Measurements from ENCODE around the gene FAM120B.
"Not testable (repeated sequence)": the region's sequence is repeated elsewhere in the genome, so short reads cannot be mapped to it uniquely, and the experiment has no call there.

Gene FAM120B

DNA sequence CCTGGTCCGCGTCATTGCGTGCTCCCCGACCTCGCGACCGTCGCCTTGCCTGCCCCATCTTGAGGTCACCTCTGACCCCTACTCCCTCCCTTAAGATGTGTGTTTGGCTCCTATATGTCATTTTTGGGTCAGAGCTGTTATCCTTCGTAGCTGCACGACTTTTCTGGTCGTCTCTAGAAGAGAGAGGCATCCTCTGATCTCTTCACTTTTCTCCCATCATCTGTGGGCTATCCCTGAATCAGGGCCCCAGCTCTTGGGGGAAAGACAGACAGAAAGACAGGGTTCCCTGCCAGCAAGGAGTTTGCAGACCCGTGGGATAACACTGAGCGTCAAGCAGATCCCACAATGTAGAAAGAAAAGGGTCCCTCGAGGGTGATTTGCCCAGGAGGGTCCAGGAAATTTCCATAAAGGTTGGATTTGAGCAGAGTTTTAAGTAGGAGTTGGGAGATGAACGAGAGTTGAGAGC, 555 bp downstream of the FAM120B start:
- DNase-seq: no peak

DNA sequence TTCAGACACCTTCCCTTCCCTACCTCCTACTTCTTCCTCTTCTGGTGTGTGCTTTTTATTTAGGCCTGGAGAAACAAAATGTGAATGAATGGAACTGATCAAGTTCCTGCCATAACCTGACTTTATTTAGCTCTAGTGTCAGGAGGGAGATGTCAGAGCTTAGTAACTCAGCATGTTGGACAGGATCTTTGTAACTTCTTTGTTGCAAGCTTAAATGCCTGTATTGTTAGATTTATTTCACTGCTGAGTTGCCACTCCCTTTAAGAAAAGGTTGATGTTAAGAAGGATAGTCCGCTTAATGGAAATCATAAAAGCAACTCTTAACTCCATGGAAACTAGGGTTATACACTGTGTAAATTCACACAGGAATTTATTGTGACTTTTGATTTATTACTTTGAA, 2.2 kb downstream of the FAM120B start:
- DNase-seq: no peak

DNA sequence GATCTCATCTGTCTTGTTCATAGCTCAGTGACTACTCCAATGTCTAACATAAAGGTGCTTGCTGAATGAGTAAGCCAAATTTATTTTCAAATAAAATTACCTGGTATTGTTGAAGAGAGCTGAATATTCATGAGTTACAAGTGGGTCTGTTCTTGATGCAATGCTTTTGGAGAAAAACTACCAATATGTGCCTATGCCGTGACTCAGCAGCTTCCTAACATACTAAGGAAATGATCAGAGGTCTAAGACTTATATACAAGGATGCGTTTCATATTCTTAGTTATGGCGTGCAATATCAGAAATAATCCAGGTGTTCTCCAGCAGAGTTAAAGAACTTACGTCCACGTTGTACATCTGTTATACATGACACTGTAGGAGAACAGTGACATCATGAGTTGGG, 5.1 kb downstream of the FAM120B start:
- DNase-seq: no peak

DNA sequence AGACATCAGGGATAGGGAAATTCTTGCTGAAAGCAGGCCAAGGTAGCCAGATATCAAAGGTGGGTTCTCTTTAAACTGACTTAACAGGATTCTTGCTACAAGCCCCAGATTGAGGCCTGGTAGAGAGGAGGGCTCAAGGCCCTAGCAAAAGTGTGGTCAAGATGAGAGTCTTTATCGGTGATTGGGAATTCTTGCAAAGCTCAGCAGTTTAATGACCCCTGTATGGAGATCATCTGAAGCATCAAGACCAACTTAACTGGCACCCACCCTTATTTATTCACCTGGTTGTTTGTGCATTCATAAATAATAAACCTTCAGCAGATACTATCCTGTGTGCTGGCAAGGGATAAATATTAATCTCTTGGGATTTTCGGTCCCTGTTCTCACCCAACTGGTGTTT, 6.3 kb downstream of the FAM120B start:
- DNase-seq: no peak

DNA sequence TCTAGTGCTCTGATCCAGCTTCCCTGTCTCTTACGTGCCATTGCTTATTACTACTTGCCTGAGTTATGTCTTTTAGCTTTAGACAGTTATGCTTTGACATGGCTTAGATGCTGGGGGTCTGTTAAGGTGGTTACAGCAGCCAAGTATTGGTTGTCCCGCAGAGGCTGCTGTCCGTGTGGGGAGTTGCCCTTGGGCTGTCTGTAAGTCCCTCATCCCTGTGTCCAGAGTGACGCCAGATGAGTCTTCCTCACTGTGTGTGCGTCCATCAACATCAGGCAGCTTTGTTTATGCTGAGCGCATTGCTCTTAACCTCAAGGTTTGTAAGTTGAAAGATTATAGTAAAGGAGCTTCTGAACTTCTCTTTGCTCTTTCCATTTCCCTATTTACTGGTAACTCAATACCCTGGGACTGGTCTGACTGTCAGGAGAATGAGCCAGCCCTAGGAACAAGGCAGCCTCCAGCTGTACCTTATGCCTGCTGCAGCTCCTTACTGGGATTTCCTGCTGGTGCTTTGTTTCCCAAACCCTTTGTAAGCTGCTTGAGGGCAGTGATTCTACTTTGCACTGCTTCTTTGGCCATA, 7.2 kb downstream of the FAM120B start:
- no peak for DNase-seq

DNA sequence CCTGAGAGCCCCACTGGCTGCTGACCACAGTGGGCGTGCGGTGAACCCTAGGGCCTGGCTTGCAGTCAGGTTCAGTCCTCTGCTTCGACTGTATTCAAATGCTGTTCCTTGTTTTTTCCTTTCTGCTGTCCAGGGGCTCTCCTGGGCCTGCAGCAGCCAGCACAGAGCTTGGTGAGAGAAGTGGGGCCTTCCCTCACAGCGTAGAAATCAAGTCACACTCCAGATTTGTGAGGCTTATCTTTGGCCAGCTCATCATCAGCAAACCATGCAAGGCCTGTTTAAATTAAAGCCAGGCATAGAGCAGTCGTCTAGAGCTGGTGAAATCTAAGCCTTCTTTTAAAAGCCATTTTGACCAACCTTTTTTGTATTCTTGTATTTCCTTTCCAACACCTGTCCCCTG, 8.4 kb downstream of the FAM120B start:
- DNase-seq: no peak

DNA sequence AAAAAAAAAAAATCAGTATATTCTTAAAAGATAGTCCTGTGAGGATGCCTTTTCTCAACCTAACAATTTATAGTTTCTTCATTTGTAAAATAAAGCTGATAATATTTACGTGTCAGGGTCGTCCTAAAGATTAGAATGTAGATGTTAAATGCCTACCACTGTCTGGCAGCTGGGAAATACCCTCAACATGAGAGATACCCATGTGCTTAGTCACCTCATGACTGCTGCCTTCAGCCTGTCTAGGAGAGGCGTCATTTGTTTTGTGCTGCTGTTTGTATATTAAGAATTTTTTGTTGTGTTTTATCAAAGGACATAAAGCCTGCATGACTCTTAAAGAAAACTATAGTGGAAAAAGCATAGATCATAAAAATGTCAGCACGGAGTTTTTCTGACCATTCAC, 9.5 kb downstream of the FAM120B start:
- DNase-seq: no peak

DNA sequence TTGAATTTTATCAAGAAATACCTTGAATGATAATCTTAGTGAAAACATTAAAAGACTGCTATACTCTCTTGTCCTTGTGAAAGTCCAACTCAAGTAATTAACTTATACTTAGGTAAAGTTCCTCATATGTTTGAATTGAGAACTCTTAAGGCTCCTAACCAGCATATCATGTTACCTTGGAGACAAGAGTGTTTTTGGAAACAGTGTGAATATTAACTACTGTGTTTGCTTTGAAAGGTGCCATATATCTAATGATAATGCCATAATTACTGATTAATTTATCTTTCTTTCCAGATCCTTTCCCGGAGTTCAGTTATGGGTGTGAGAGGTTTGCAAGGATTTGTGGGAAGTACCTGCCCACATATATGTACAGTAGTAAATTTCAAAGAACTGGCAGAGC, 10.5 kb downstream of the FAM120B start:
- no peak for DNase-seq

DNA sequence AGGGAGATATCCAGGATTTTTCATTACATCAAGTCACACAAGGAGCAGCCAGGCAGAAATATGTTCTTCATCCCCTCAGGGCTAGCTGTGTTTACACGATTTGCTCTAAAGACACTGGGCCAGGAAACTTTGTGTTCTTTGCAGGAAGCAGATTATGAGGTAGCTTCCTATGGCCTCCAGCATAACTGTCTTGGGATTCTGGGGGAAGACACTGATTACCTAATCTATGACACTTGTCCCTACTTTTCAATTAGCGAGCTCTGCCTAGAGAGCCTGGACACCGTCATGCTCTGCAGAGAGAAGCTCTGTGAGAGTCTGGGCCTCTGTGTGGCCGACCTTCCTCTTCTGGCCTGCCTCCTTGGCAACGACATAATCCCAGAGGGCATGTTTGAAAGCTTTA, 11.2 kb downstream of the FAM120B start:
- no peak for DNase-seq

DNA sequence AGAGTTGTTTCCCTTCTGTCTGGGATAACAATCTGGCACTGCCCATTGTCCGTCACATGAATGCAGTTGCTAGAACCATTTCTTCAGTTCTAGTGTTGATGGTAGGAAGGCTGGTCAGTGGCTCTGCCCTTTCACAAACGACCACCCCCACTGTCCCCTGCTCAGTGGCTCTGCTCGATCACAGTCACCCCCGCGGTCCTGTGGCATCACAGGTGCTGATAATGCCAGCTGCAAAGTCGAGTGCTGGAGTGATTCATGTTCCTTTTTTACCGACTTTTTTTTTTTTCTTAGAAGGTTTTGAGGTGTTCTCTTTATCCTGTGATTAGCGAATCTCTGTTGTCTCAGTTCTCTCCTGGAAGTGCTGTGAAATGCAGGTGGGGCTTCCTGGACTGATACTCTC, 22.8 kb downstream of the FAM120B start:
- no peak for DNase-seq

DNA sequence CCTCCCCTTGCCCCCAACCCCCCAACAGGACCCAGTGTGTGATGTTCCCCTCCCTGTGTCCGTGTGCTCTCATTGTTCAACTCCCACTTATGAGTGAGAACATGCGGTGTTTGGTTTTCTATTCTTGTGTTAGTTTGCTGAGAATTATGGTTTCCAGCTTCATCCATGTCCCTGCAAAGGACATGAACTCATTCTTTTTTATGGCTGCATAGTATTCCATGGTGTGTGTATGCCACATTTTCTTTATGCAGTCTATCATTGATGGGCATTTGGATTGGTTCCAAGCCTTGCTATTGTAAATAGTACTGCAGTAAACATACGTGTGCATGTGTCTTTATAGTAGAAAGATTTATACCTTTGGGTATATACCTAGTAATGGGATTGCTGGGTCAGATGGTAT, 28.6 kb downstream of the FAM120B start:
- DNase-seq: not testable (repeated sequence)

DNA sequence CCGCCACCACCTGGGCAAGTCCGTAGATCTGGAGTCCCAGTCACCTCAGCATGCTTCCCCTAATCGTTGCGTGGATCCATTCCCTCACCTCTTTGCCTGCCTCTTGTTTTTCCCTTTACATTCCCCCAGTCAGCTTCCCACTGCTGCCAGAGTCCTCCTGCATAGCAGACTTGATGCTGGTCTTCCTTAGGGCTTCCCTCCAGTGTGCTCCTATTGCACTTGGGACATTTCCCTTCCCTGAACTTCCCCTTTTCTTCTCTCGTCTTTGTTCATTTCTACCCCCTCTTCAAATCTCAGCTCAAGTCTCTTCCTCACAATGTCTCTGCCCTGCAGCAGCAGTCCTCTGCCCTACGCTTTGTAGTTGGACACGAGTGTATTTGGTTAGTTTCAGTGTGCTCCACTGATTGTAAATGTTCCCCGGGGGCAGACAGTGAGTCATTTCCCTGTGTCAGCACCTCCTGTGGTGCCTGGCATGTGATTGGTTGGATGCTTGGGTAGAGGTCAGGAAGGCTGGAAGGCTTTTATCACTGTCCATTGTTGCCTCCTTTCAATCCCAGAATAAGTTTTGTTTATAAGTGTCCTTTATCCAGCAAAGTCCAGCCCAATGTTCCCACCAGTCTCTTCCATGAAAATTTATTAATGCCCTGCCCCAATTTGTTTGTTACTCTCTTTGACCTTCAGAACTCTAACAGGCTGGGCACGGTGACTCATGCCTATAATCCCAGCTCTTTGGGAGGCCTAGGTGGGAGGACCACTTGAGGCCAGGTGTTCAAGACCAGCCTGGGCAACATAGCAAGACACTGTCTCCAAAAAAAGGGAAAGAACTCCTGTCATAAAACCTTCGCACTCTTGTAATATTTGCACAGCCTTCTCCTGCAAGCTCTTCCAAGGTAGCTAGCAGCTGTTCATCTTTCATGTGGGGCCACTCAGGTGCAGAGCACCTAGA, 38.3 kb downstream of the FAM120B start:
- no peak for DNase-seq

DNA sequence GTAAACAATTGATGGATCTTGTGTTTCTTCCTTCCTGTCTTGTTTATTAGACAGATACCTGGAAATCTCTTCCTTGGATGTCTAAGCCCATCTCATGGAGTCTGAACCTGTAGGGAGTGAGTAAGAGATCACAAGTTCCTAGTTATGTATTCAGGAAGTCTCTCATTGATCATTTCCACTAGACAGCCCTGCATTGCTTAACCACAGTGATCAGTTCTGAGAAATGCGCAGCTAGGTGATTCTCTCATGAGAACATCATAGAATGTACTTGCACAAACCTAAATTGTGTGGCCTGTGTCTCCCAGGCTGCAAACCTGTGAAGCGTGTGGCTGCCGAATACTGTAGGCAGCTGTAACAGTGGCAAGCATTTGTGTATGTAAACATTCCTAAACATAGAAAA, 39.1 kb downstream of the FAM120B start:
- DNase-seq: no peak

DNA sequence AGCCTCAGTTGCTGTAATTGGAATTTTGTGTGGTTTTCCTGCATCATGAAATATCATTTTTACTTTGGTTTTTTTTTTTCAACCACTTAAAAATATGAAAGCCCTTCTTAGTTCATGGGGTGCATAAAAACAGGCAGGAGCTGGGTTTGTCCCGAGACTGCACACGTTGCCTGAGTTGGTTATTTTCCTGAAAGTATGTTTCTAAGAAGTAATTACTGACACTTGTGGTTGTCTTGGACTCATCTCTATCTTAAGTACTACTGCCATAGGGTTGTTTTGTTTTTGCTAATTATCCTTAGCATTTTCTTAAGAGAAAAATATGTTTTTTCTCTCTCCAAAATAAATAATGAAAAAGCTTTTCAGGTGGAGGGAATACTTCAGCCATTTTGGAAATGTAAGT, 40.1 kb downstream of the FAM120B start:
- no peak for DNase-seq

DNA sequence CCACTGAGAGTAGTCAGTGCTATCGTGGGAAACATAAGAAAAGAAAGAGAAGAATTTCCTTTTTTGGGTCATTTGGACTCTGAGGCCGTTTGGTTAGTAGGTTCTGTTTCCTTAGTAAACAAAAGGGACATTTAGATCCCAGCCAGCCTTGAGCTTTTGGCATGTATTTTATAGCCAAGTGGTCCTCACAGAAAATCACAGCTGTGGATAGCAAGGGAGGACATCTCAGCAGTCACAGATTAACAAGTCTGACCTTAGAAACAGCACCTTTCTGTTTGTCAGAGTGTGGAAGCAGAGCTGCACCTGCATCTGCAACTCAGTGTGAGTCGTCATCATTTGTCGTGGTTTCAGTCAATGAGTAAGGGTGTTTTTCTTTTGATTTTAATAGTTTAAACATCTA, 40.5 kb downstream of the FAM120B start:
- DNase-seq: no peak

DNA sequence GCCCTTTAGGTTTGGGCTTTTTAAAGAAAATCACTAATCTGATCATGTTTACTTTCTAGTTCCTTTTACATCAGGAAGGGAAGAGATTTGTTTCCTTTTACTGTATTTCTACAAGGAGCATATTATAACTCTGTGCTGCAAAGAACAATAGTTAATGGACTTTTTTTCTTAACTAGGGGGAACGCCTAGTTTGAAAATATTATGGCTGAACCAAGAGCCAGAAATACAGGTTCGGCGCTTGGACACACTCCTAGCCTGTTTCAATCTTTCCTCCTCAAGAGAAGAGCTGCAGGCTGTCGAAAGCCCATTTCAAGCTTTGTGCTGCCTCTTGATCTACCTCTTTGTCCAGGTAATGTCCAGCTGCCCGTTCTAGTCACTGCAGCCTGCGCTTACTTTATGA, 41.4 kb downstream of the FAM120B start:
- DNase-seq: no peak

DNA sequence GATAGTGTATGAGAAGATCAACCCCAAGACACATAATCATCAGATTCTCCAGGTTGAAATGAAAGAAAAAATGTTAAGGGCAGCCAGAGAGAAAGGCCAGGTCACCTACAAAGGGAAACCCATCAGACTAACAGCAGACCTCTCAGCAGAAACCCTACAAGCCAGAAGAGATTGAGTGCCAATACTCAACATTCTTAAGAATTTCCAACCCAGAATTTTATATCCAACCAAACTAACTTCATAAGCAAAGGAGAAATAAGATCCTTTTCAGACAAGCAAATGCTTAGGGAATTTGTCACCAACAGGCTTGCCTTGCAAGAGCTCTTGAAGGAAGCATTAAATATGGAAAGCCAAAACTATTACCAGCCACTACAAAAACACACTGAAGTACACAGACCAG, 44.9 kb downstream of the FAM120B start:
- DNase-seq: not testable (repeated sequence)

DNA sequence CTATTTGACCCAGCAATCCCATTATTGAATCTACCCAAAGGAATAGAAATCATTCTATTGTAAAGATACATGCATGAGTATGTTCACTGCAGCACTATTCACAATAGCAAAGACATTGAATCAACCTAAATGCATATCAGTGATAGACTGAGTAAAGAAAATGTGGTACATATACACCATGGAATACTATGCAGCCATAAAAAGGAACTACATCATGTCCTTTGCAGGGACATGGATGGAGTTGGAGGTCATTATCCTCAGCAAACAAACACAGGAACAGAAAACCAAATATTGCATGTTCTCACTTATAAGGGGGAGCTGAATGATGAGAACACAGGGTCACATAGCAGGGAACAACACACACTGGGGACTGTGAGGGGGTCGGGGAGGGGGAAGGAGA, 48.6 kb downstream of the FAM120B start:
- DNase-seq: not testable (repeated sequence)

DNA sequence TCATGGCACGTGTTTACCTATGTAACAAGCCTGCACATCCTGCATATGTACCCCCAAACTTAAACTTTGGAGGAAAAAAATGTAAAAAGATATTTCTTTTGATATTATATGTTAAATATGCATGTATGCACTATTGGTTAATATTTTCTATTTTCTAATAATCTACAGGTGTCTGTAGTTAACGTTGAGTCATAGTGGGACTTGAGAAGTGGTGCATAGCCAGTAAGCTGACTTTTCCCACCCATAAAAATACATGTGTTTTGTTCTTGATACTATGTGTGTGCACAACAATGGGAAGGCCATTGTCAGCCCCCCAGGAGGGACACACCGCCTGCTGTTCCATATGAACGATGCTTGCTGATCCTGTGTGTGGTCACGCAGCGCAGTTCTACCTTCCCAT, 49.1 kb downstream of the FAM120B start:
- no peak for DNase-seq

DNA sequence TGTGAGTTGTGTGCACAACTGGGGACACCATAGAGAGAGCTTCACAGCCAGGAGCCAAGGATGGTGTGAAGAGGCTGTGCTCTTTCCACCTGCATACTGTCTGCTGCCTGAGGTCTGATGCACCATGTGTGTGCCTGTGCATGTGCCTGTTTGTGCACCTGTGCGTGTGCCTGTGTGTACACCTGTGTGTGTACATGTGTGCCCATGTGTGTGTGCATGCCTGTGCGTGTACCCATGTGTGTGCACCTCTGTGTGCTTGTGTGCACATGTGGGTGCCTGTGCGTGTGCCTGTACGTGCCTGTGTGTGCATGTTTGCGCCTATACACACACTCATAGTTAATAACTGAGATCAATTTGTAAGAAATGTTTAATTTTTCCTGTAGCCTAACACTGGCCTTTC, 51.3 kb downstream of the FAM120B start:
- DNase-seq: no peak

DNA sequence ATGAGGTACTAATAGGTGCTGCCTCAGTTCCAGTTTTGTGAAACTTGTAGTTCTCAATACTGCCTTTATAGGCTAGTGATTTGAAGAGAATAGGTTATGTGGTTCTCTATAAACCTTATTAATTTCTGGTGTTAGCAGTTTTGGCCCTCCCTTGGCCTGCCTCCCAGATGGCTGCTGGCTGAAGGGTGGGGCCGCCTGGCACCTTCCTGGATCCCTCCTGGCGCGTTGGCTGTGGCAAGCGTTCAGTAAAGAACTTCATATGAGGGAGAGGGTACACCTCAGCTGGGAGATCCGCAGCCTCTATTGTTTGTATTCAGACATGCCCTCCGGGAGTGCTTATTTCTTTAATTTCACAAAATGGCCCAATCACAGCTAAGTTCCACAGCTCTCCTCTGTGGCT, 51.9 kb downstream of the FAM120B start:
- DNase-seq: no peak

DNA sequence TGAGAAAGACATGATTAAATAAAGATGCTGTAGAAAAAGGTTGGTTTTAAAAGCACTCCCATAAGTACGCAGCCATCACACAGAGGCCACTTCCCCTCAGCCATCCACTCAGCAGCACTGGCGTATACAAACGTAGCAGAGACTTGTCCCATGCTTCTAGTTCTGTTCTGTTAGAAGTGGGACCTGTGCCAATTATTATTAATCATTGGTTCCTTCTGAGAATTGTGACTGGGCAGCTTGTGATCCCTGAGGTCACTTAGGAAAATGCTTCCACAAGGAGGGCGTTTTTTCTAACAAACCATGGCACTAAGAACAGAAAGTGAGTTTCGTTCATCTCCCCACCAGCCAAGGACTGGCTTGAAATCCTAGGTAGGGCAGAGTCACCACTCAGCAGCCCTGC, 53.9 kb downstream of the FAM120B start:
- no peak for DNase-seq

DNA sequence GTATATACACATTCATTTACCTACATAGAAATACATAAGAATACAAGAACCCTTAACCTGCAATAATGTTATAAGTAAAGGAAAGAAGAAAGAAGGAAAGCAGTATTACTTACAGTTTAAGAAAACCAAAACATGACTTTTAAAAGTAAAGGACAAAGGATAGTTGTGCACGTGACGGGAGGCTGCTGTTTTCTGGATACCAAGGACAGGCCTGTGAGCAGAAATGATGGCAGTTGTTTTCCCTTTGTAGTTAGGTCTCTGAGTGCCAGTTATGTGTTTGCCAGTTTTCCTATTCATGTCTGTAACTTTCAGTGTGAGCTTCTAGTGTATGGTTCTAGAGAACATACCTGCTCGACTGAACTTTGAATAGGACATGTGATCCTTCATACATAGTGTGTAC, 54.8 kb downstream of the FAM120B start:
- no peak for DNase-seq

DNA sequence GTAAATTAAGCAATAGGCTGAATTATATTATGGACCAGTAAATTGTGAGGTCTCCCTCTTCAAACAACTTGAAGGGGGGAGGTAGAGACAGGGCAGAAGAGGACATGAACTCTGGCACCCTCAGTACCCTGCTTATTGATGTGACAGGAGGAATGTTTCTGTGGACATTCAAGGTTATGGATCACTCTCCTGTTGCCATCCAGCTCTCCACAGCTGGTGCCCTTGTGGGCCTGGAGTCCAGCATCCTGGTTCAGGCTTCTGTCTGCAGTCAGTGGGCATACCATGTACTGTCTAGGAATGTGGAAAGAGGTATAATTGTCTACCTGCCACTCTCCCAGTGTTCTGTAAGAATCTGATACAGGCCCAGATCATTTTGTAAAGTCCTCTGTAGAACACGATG, 55.6 kb downstream of the FAM120B start:
- no peak for DNase-seq

DNA sequence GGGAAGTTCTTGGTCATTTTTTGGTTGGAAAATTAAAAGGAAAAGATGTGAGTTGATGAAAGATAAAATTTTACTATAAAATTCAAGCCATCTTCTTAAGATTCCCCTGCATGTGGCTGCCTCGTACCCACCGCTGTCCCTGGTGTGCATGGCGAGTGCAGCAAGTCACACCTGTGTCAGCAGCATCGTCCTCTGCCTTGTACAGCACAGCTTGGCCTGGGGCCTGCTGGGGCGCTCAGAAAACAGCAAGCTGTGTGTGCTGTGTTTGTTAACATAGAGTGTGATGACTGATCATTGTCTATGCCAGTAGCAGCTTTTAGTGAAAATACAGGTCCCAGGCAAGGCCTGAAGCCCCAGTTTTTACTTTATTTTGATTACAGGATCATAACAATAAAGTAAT, 56.7 kb downstream of the FAM120B start:
- DNase-seq: no peak
